GM18517 (cell line): ENCODE measurements around the gene WBP2.

Experiments used
- ATAC-seq: cut with Tn5 transposase; IDR thresholded peaks from one replicate; pipeline ENCODE4 v1.9.1; 2021; ENCODE audit warnings: mild to moderate bottlenecking, moderate library complexity; ENCODE audit not compliant: unreplicated experiment

Gene WBP2

GRCh38 chr17:75845933-75846691, 9.0 kb downstream of the WBP2 start:
- no peak for ATAC-seq

- ATAC-seq = peak; percentile 71
Measured at GRCh38 chr17:75845058-75845711, 9.9 kb downstream of the WBP2 start.

- ATAC-seq = peak; percentile 18
Measured at GRCh38 chr17:75844530-75845057, 10.5 kb downstream of the WBP2 start.

- ATAC-seq = no peak
Measured at GRCh38 chr17:75843577-75844529, 11.3 kb downstream of the WBP2 start, which contains the start of gene UNC13D. UNC13D (minus strand) TSS chr17:75844404; CDS start chr17:75844337, 67 bp downstream.

- ATAC-seq = no peak
Measured at GRCh38 chr17:75842963-75843576, 12.1 kb downstream of the WBP2 start.

- ATAC-seq = no peak
Measured at GRCh38 chr17:75842411-75842810, 12.7 kb downstream of the WBP2 start.

GRCh38 chr17:75840799-75841164, 14.4 kb downstream of the WBP2 start:
- no peak for ATAC-seq

- no peak for ATAC-seq
Measured at GRCh38 chr17:75839942-75840798, 15.0 kb downstream of the WBP2 start.

GRCh38 chr17:75838410-75838809, 16.7 kb downstream of the WBP2 start:
- no peak for ATAC-seq

GRCh38 chr17:75837899-75838298, 17.2 kb downstream of the WBP2 start:
- no peak for ATAC-seq

GRCh38 chr17:75836605-75837004, 18.5 kb downstream of the WBP2 start:
- ATAC-seq = no peak

- ATAC-seq = no peak
Measured at GRCh38 chr17:75835654-75835987, 19.5 kb downstream of the WBP2 start.

GRCh38 chr17:75834928-75835653, 20.0 kb downstream of the WBP2 start:
- ATAC-seq = no peak

- ATAC-seq = no peak
Measured at GRCh38 chr17:75834279-75834920, 20.7 kb downstream of the WBP2 start.

GRCh38 chr17:75832652-75833400, 22.3 kb downstream of the WBP2 start:
- no peak for ATAC-seq

- no peak for ATAC-seq
Measured at GRCh38 chr17:75832164-75832651, 22.9 kb downstream of the WBP2 start.

GRCh38 chr17:75831032-75831571, 24.0 kb downstream of the WBP2 start:
- no peak for ATAC-seq
